BE2C (cell line): Measurements from ENCODE around the gene CRTC3.

Experiments
- DNase-seq: peaks from one replicate; pipeline ENCODE4 v3.0.0-alpha.2; 2020
- H3K27me3 ChIP-seq: fragments of 250-450 bp; sonication (Bioruptor Pico); 2 replicates; pipeline ENCODE4 v1.5.1; 2020; ENCODE audit warnings: mild to moderate bottlenecking
- H3K36me3 ChIP-seq: fragments of 250-450 bp; sonication (Bioruptor Pico); 2 replicates; pipeline ENCODE4 v1.5.1; 2020; ENCODE audit warnings: mild to moderate bottlenecking
- H3K4me1 ChIP-seq: fragments of 250-450 bp; sonication (Bioruptor Pico); 2 replicates; pipeline ENCODE4 v1.5.1; 2020
- H3K4me3 ChIP-seq: 2 replicates; pipeline ENCODE4 v1.5.1; 2011; ENCODE audit warnings: low read depth, low read length
- H3K9me3 ChIP-seq: fragments of 250-450 bp; sonication (Bioruptor Pico); 2 replicates; pipeline ENCODE4 v1.5.1; 2020
- CTCF ChIP-seq: IDR thresholded peaks from 2 replicates; pipeline ENCODE4 v1.5.1; 2012; ENCODE audit warnings: mild to moderate bottlenecking, low read depth, low read length

Gene CRTC3

GRCh38 chr15:90571063-90571541 is 41.4 kb downstream of the CRTC3 start:
- no peak for DNase-seq
- no peaks in the 10 kb centered on the region for H3K9me3 ChIP-seq
- H3K4me1 ChIP-seq = no peaks in the 10 kb centered on the region
- TF ChIP-seq CTCF = no peak
- no peaks in the 10 kb centered on the region for H3K27me3 ChIP-seq
- H3K36me3 ChIP-seq = no peaks in the 10 kb centered on the region
- H3K4me3 ChIP-seq = no peak overlapping the region

GRCh38 chr15:90572893-90573292 is 43.2 kb downstream of the CRTC3 start:
- H3K4me3 ChIP-seq = no peak overlapping the region
- no peaks in the 10 kb centered on the region for H3K27me3 ChIP-seq
- no peak for TF ChIP-seq CTCF
- DNase-seq = no peak
- no peaks in the 10 kb centered on the region for H3K4me1 ChIP-seq
- H3K9me3 ChIP-seq = no peaks in the 10 kb centered on the region
- H3K36me3 ChIP-seq = no peaks in the 10 kb centered on the region; the same call in 1 of the 2 replicates

GRCh38 chr15:90576711-90577389 is 47.1 kb downstream of the CRTC3 start:
- Histone ChIP-seq H3K27me3 (no peaks in the 10 kb centered on the region), H3K36me3 (no peaks in the 10 kb centered on the region; the same call in 1 of the 2 replicates), H3K4me1 (no peaks in the 10 kb centered on the region), H3K4me3 (no peak overlapping the region), H3K9me3 (no peaks in the 10 kb centered on the region)
- no peak for TF ChIP-seq CTCF
- no peak for DNase-seq

GRCh38 chr15:90579213-90579612 is 49.5 kb downstream of the CRTC3 start:
- H3K36me3 ChIP-seq = no peaks in the 10 kb centered on the region; the same call in 1 of the 2 replicates
- no peaks in the 10 kb centered on the region for H3K27me3 ChIP-seq
- H3K9me3 ChIP-seq = no peaks in the 10 kb centered on the region
- no peak for DNase-seq
- H3K4me3 ChIP-seq = no peak overlapping the region
- TF ChIP-seq CTCF = no peak
- no peaks in the 10 kb centered on the region for H3K4me1 ChIP-seq

DNA sequence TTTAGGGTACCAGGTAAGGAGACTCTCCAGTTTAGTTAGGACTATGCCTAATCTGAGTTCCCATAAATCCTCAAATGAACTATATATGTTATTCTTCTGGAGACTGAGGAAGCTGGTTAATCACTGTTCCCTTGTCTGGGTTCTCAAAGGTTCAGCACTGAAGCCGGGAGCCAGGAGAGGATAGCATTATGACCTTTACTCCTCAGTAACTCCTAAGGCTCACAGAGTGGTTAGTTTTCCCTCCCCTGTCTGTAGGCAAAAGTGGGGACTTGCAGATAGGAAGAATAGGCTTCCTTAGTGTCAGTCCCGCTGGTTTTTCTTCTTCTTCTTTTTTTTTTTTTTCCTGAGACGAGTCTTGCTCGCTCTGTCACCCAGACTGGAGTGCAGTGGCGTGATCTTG is 50.4 kb downstream of the CRTC3 start:
- H3K4me3 ChIP-seq = no peak overlapping the region
- no peaks in the 10 kb centered on the region for H3K27me3 ChIP-seq
- no peak for DNase-seq
- no peak for TF ChIP-seq CTCF
- H3K4me1 ChIP-seq = no peaks in the 10 kb centered on the region
- no peaks in the 10 kb centered on the region; the same call in 1 of the 2 replicates for H3K36me3 ChIP-seq
- H3K9me3 ChIP-seq = no peaks in the 10 kb centered on the region

GRCh38 chr15:90580541-90580940 is 50.8 kb downstream of the CRTC3 start:
- H3K4me1 ChIP-seq = no peaks in the 10 kb centered on the region
- no peak for DNase-seq
- no peak for TF ChIP-seq CTCF

More at GRCh38 chr15:90580541-90580940, 50.8 kb downstream of the CRTC3 start:
- Histone ChIP-seq H3K27me3 (no peaks in the 10 kb centered on the region), H3K4me3 (no peak overlapping the region), H3K9me3 (no peaks in the 10 kb centered on the region), H3K36me3 (no peaks in the 10 kb centered on the region; the same call in 1 of the 2 replicates)
